ENCODE measurements around the gene ORC2.
A peak's percentile ranks its signal among the peaks of the same experiment; 100 is the strongest.
"Not testable (repeated sequence)": the region's sequence is repeated elsewhere in the genome, so short reads cannot be mapped to it uniquely, and the experiment has no call there.

The ORC2 gene

GRCh38 chr2:200930947-200931626 is 32.4 kb downstream of the ORC2 start:
- DNase-seq, result no peak

DNA sequence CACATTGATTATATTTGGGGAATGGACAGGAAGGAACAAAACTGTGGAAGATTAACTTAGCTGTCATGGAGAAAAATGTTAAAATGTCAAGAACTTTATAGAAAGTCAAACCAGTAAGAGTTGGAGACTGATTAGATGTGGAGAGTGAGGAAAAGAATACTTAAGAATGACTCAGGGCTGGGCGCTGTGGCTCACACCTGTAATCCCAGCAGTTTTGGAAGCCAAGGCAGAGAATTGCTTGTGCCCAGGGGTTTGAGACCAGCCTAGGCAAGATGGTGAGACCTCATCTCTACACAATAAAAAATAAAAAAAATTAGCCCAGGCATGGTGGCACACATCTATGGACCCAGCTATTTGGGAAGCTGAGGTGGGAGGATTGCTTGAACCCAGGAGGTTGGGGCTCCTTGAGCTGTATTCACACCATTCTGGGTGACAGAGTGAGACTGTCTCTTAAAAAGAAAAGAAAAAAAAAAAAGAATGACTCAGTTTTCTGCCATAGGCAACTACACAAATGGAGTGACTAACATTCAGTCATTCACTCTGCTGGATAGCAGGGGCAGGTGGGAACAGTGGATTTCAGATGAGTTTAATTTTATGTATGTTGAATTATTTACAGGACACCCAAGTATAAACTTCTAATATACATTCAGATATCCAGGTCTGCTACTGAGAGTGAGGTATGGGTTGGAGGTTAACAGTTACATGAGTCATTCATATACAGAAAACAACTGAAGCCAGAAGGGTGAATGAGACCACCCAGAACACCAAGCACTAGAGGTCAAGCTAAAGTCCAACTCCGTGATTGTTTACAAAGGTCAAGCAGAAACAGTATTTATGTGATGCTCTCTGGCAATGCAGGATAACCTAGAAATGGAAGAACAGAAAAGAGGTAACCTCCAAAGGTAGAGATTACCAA is 33.9 kb downstream of the ORC2 start:
- DNase-seq, result no peak

- no peak for DNase-seq
These were observed 41.0 kb downstream of the ORC2 start for GRCh38 chr2:200922439-200922838.

DNA sequence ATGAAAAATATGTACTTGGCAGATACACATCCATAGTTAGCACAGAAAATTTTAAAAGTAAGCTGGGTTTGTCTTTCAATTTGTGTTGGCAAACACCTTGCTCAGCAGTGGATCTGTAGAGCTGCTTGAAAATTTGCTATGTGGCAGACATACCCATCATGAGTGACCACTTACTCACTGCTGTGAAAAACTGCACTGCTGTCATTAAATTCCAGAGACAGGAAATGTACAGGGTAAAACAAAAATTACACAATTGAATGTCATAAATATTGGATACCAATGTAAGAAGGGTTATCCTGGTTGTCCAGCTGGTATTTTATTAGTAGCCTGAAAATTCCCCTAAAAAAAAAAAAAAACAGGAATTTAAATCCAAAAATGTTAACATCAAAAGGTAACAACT is 49.8 kb downstream of the ORC2 start:
- no peak for DNase-seq

DNA sequence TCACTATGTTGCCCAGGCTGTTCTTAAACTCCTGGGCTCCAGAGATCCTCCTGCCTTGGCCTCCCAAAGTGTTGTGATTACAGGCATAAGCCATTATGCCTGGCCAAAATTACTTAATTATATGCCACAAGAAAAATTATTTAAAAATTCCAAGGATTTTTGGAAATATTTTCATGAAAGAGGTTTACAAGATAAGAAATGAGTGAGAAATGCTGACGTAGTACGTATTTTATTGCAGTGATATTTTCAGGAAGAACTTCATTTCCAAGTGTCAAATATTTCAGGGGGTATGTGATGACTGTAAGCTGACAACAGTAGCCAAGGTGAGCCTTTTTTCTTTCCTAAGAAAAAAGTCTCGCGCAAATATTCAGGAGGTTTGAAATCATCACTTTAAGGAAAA is 53.5 kb downstream of the ORC2 start:
- no peak for DNase-seq

- peak; percentile 27 for DNase-seq
These were observed 57.7 kb downstream of the ORC2 start for GRCh38 chr2:200905618-200906296.

DNA sequence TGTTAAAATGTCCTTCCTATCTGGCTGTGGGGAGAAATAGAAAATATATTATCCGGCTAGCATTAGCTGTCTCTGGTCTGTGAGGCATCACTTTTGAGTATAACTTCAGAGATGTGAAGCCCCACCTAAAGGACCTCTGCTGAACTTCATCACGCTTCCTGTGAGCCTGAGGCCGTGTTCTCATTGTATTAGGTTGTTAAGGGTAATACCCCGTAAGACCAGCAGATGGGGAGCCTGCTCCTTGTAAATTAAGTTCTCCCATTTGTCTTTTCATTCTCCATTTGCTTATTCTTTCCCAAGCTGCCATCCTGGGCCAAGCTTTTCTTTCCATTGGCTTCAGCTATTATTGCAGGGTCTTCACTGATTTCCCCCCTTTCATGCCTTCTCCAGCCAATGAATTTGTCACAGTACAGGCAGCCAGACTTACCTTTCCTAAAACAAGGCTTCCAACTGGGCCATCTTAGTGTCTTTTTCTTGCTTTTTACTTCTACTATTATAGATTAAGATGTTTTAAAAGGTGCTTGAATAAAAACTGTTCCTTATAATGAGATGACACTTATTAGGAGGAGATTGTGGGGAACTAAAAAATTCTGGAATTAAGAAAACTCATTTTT is 61.9 kb downstream of the ORC2 start:
- peak; percentile 91 for DNase-seq

- no peak for DNase-seq
These were observed 64.0 kb downstream of the ORC2 start for GRCh38 chr2:200899482-200899881.

GRCh38 chr2:200888704-200889625 is 74.5 kb downstream of the ORC2 start, which contains the start of the genes NIF3L1 and PPIL3:
Gene NIF3L1, plus strand, starts transcription at chr2:200889371. Its CDS starts 2,573 bp downstream, at chr2:200891944.
Gene PPIL3, minus strand, starts transcription at chr2:200889077. Its CDS starts 1,462 bp downstream, at chr2:200887615.
- peak; percentile 98 for DNase-seq

DNA sequence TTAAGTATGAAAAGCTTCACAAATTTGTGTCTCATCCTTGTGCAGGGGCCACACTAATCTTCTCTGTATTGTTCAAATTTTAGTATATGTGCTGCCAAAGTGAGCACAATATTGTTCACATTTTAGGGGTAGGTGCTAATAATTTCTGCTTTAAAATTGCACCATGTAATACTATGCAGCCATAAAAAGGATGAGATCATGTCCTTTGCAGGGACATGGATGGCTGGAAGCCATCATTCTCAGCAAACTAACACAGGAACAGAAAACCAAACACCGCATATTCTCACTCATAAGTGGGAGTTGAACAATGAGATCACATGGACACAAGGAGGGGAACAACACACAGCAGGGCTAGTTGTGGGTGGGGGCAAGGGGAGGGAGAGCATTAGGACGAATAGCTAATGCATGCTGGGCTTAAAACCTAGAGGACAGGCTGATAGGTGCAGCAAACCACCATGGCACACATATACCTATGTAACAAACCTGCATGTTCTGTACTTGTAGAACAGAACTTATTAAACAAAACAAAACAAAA is 81.7 kb downstream of the ORC2 start:
- DNase-seq, result not testable (repeated sequence)

DNA sequence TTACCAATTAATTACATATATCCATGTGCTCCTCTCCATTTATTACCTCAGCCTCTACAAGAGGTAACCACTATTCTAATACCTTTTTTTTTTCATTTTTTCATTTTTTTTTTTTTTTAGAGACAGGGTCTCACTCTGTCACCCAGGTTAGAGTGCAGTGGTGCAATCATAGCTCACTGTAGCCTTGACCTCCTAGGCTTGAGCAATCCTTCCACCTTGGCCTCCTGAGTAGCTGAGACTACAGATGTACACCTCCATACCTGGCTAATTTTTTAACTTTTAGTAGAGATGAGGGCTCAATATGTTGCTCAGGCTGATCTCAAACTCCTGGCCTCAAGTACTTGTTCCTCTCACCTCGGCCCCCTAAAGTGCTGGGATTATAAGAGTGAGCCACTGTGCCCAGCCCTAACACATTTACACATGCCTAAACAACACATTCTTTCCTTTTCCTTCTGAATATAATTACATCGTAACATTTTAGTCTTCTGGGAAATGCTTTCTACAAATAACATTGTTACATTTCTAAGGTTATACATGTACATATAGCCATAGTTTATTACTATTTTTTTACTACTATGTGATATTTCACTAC is 85.1 kb downstream of the ORC2 start:
- DNase-seq, result no peak

- DNase-seq, result no peak
These were observed 86.0 kb downstream of the ORC2 start for GRCh38 chr2:200877443-200877842.

DNA sequence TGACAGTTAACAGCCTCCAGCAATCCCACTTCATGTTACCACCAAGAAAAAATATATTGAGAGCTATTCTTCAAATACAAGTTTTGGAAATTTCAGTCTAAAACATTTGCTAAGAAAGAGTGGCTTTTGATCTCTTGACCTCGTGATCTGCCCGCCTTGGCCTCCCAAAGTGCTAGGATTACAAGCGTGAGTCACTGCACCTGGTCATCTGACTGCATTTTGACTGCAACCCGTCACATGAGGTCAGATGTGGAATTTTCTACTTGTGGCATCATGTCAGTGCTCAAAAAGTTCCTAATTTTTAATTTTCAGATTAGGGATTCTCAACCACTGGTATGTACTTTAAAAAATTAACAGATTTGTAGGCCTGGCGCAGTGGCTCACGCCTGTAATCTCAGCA is 89.9 kb downstream of the ORC2 start:
- no peak for DNase-seq

DNA sequence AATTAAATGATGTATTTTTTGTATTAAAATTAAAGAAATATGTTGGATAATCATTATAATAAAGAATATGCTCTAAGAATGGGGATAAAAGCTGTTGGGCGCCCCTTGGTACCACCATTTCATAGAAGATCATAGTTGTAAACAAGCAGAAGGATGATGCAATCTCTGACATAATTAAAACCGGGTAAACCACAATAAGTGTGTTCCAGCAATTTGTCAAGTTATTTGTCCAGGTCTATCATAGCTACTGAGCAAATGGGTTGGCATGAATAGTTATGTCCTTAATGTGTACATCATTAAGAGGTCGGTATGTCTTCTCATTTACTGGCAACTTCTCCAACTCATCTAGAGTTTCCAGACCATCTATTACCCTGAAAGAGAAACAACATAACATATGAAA is 92.3 kb downstream of the ORC2 start:
- DNase-seq, result no peak

DNA sequence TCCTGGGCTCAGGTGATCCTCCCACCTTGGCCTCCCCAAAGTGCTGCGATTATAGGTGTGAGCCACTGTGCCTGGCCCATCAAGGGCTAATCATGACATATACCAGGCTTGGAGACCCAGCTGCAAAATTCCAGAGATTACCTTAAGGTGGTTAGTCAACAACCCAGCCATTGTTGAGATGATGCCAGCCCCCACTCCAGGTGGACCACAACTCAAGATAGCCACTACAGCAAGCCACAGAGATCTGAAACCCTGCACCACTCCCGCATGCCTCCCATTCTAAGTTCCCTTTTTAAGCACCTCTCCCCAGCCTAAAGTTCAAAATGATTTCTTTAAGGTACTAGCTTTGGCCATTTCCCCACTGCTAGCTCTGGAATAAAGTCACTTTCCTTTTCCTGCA is 94.4 kb downstream of the ORC2 start:
- DNase-seq, result no peak

GRCh38 chr2:200864176-200865034 is 99.1 kb downstream of the ORC2 start, which contains the start of gene CLK1:
Gene CLK1, minus strand, starts transcription at chr2:200864658. Its CDS starts 2,796 bp downstream, at chr2:200861862.
- DNase-seq, result peak; percentile 92

DNA sequence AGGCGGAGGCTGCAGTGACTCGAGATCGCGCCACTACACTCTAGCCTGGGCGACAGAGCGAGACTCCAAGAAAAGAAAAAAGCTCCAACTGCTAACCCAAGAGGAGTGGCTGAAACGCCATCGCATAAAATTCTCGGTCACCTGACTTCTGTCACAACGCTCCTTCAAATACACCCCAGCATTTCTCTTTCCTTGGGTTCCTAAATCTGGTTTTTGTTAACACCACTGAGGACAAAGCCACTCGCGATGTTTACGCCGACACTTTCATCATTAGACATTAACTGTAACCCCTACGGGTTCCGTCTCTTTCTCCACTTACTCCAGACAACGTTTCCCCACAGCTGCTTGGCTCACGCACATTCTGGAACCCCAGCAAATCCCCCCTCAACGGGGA is 99.7 kb downstream of the ORC2 start:
- peak; percentile 28 for DNase-seq

DNA sequence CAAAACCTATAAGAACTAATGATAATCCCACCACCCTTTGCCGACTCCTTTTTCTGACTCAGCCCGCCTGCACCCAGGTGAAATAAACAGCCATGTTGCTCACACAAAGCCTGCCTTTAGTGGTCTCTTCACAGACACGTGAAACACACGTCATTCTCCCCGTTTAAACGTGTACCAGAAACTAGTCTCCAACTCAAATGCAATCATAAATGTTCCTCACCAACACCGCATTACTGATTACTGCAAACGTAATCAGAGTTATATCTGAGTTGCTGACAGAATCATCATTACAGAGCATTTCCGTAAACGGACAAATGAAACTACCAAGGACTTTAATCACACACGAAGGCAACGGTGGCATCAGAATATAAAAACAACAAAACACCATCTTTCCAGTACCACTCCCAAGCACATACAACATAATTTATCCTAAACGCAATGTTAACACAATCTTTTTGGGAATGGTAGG is 100.9 kb downstream of the ORC2 start:
- no peak for DNase-seq

DNA sequence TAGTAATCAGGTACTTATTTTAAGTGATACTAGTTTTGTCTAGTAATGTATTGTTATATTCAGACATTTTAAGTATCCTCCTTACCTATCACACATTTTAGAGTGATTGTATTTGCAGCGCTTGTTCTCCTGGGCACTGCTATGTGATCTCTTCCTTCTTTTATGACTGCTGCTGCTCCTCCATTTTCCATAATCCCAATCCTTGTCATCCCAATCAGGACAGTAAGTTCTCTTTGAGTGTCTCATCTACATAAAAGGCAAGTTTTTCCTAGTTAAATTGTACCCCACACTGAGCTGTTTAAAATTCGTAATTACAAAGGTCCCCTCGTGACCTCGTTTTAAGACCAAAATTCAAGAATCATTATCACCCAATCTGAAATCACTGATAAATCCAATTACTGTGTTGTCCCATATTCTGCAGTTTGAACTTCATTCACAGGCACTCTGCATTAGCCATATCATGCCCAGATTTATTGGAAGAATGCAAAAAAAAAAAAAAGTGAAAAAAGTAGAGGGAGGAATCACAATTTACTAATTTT is 101.8 kb downstream of the ORC2 start:
- DNase-seq, result no peak

Data from NCI-H1694 treated with DMSO at 0.1 percent for 48 hours (cell line).